NCI-H2107 (cell line): ENCODE data around the gene TMA7B.
"Not testable (repeated sequence)": the region's sequence is repeated elsewhere in the genome, so short reads cannot be mapped to it uniquely, and the experiment has no call there.

Source experiments
- DNase-seq: peaks from one replicate; lab custom pipeline; 2025; lab: John Stamatoyannopoulos, UW

The TMA7B gene

GRCh38 chr22:39984746-39985145, 24.5 kb downstream of the TMA7B start:
- DNase-seq, result no peak

- no peak for DNase-seq
Observed at GRCh38 chr22:39985383-39986035, 25.3 kb downstream of the TMA7B start.

- DNase-seq, result no peak
Observed at GRCh38 chr22:39988386-39989114, 28.4 kb downstream of the TMA7B start.

GRCh38 chr22:39989633-39990032, 29.4 kb downstream of the TMA7B start:
- no peak for DNase-seq

GRCh38 chr22:39990686-39991085, 30.5 kb downstream of the TMA7B start:
- no peak for DNase-seq

- no peak for DNase-seq
Observed at GRCh38 chr22:39991159-39991860, 31.1 kb downstream of the TMA7B start.

- no peak for DNase-seq
Observed at GRCh38 chr22:39992088-39992826, 32.1 kb downstream of the TMA7B start.

- not testable (repeated sequence) for DNase-seq
Observed at GRCh38 chr22:39992894-39993293, 32.7 kb downstream of the TMA7B start.

- no peak for DNase-seq
Observed at GRCh38 chr22:39994041-39994565, 33.9 kb downstream of the TMA7B start.

- DNase-seq, result no peak
Observed at GRCh38 chr22:39994566-39995392, 34.6 kb downstream of the TMA7B start, which contains the start of gene FAM83F. Gene FAM83F (plus strand): TSS chr22:39994954. CDS start chr22:39995043, 89 bp downstream.

- no peak for DNase-seq
Observed at GRCh38 chr22:39995393-39996252, 35.4 kb downstream of the TMA7B start.

GRCh38 chr22:39996732-39997131, 36.5 kb downstream of the TMA7B start:
- no peak for DNase-seq

- no peak for DNase-seq
Observed at GRCh38 chr22:39997421-39997820, 37.2 kb downstream of the TMA7B start.

- no peak for DNase-seq
Observed at GRCh38 chr22:39997939-39998726, 37.9 kb downstream of the TMA7B start.

GRCh38 chr22:39999144-39999757, 39.1 kb downstream of the TMA7B start:
- DNase-seq, result no peak

- DNase-seq, result no peak
Observed at GRCh38 chr22:40000171-40000570, 40.0 kb downstream of the TMA7B start.

GRCh38 chr22:40001106-40001505, 40.9 kb downstream of the TMA7B start:
- DNase-seq, result no peak

- DNase-seq, result no peak
Observed at GRCh38 chr22:40001800-40002577, 41.8 kb downstream of the TMA7B start.
